Measurements from ENCODE around the gene MEPE. TPM values are rescaled to one million over a fixed set of nuclear protein-coding genes. Genes with fewer than 3 reads are reported as not detected.
"Not testable (repeated sequence)": the region's sequence is repeated elsewhere in the genome, so short reads cannot be mapped to it uniquely, and the experiment has no call there.

Gene MEPE
- total RNA-seq, 2 experiments from 2014 or later, result not detected

GRCh38 chr4:87881115-87881514, 48.3 kb downstream of the MEPE start:
- no peak for ATAC-seq (ENCODE audit: low read depth)
- Mint-ChIP-seq H3K27ac (no peak overlapping the region), H3K4me1 (peaks cover 1% of the 10 kb centered on the region)

GRCh38 chr4:87882321-87882720, 49.6 kb downstream of the MEPE start:
- Mint-ChIP-seq H3K4me3 (no peak overlapping the region), H3K27me3 (peaks cover 44% of the 10 kb centered on the region), H3K4me1 (peaks cover 1% of the 10 kb centered on the region), H3K36me3 (peaks cover 2% of the 10 kb centered on the region), H3K27ac (no peak overlapping the region), H3K9me3 (no peaks in the 10 kb centered on the region)
- DNase-seq, result no peak
- ATAC-seq (ENCODE audit: low read depth), result no peak
- POLR2A ChIA-PET, result no interaction called here

More at GRCh38 chr4:87881115-87881514, 48.3 kb downstream of the MEPE start:
- peaks cover 37% of the 10 kb centered on the region for H3K27me3 Mint-ChIP-seq
- no peak overlapping the region for H3K4me3 Mint-ChIP-seq
- POLR2A ChIA-PET, result no interaction called here
- no peak for DNase-seq
- no peaks in the 10 kb centered on the region for H3K9me3 Mint-ChIP-seq
- peaks cover 2% of the 10 kb centered on the region for H3K36me3 Mint-ChIP-seq

- POLR2A ChIA-PET, result no interaction called here
- Mint-ChIP-seq H3K27me3 (peaks cover 41% of the 10 kb centered on the region), H3K4me3 (no peak overlapping the region), H3K27ac (no peak overlapping the region), H3K36me3 (peaks cover 2% of the 10 kb centered on the region), H3K4me1 (peaks cover 1% of the 10 kb centered on the region), H3K9me3 (no peaks in the 10 kb centered on the region)
- no peak for DNase-seq
- no peak for ATAC-seq (ENCODE audit: low read depth)
Observed at GRCh38 chr4:87882861-87883260, 50.1 kb downstream of the MEPE start.

- no peak for ATAC-seq (ENCODE audit: low read depth)
- peaks cover 2% of the 10 kb centered on the region for H3K9me3 Mint-ChIP-seq
- peaks cover 1% of the 10 kb centered on the region for H3K4me1 Mint-ChIP-seq
- H3K4me3 Mint-ChIP-seq, result no peak overlapping the region
- peaks cover 37% of the 10 kb centered on the region for H3K27me3 Mint-ChIP-seq
- H3K36me3 Mint-ChIP-seq, result peaks cover 2% of the 10 kb centered on the region
- POLR2A ChIA-PET, result no interaction called here
- H3K27ac Mint-ChIP-seq, result no peak overlapping the region
- DNase-seq, result no peak
Observed at GRCh38 chr4:87884976-87885549, 52.3 kb downstream of the MEPE start.

GRCh38 chr4:87886083-87886482, 53.3 kb downstream of the MEPE start:
- Mint-ChIP-seq H3K27ac (no peak overlapping the region), H3K4me3 (no peak overlapping the region), H3K36me3 (peaks cover 2% of the 10 kb centered on the region), H3K9me3 (peaks cover 2% of the 10 kb centered on the region), H3K4me1 (no peaks in the 10 kb centered on the region), H3K27me3 (peaks cover 39% of the 10 kb centered on the region)
- ATAC-seq (ENCODE audit: low read depth) (no peak), DNase-seq (no peak)
- POLR2A ChIA-PET, result no interaction called here

- ATAC-seq (ENCODE audit: low read depth); DNase-seq; H3K36me3 Mint-ChIP-seq; H3K9me3 Mint-ChIP-seq; POLR2A ChIA-PET; H3K4me1 Mint-ChIP-seq; H3K4me3 Mint-ChIP-seq; H3K27ac Mint-ChIP-seq: not testable (repeated sequence)
- peaks cover 25% of the 10 kb centered on the region for H3K27me3 Mint-ChIP-seq
Observed at GRCh38 chr4:87890753-87891152, 58.0 kb downstream of the MEPE start.

GRCh38 chr4:87895964-87896621, 63.3 kb downstream of the MEPE start:
- H3K27ac Mint-ChIP-seq, result no peak overlapping the region
- H3K4me3 Mint-ChIP-seq, result peak overlapping the region; percentile 5
- peaks cover 15% of the 10 kb centered on the region for H3K4me1 Mint-ChIP-seq
- DNase-seq (no peak), ATAC-seq (ENCODE audit: low read depth) (peak; percentile 77)
- peaks cover 16% of the 10 kb centered on the region for H3K27me3 Mint-ChIP-seq
- POLR2A ChIA-PET, result no interaction called here
- H3K36me3 Mint-ChIP-seq, result peaks cover 2% of the 10 kb centered on the region
- H3K9me3 Mint-ChIP-seq, result peaks cover 8% of the 10 kb centered on the region

Other genes with a start within 250 kb of the MEPE start
- gene DSPP, start 224.4 kb upstream of the MEPE start, total RNA-seq, result not detected
- gene DMP1, start 182.7 kb upstream of the MEPE start, total RNA-seq, result not detected
- not detected for gene IBSP, start 33.4 kb upstream of the MEPE start, total RNA-seq
- 10 to 100 TPM; 19.4 to 24.0 TPM for gene SPP1, start 142.7 kb downstream of the MEPE start, total RNA-seq
- gene PKD2, start 174.7 kb downstream of the MEPE start, total RNA-seq, result 10 to 100 TPM in 1 of 2 experiments, 1 to 10 TPM in 1; 9.5 to 10.9 TPM

Measured in activated naive CD8-positive, alpha-beta T cell treated with anti-CD3 and anti-CD28 coated beads, Interleukin-2, amount 10 ng/mL, durations not matched to agents 7 days and 5 days (primary cell).